ENCODE data around the gene RAPGEF5. TPM values are rescaled to one million over a fixed set of nuclear protein-coding genes. Genes with fewer than 3 reads are reported as not detected.

The RAPGEF5 gene
- total RNA-seq, 1 donor from 2014 or later, result 29.7 TPM

GRCh38 chr7:22190736-22191135 is 166.2 kb downstream of the RAPGEF5 start:
- H3K9ac ChIP-seq (ENCODE audit: low read depth in 1 of 3, low read length in 3 of 3), result no peak overlapping the region
- H3K27me3 ChIP-seq (ENCODE audit: control insufficient read depth in 3 of 3, insufficient read depth in 3 of 3, low read length in 3 of 3), result peaks cover 0 to 11% (median 0%) of the 10 kb centered on the region in 3 donors
- no peaks in the 10 kb centered on the region for H3K4me1 ChIP-seq (ENCODE audit: control insufficient read depth in 3 of 3, insufficient read depth in 3 of 3, low read length in 3 of 3)
- no peak overlapping the region for H3K4me3 ChIP-seq (ENCODE audit: low read length in 3 of 3)
- peaks cover 0 to 5% (median 4%) of the 10 kb centered on the region in 3 donors for H3K36me3 ChIP-seq (ENCODE audit: control insufficient read depth in 3 of 3, insufficient read depth in 3 of 3, low read length in 3 of 3)
- H3K9me3 ChIP-seq (ENCODE audit: control insufficient read depth in 3 of 3, low read length in 3 of 3), result no peaks in the 10 kb centered on the region
- no peak overlapping the region for H3K27ac ChIP-seq (ENCODE audit: low read depth, low read length)

- Histone ChIP-seq H3K36me3 (ENCODE audit: control insufficient read depth in 3 of 3, insufficient read depth in 3 of 3, low read length in 3 of 3) (peaks cover 0 to 5% (median 4%) of the 10 kb centered on the region in 3 donors), H3K4me3 (ENCODE audit: low read length in 3 of 3) (no peak overlapping the region)
These were observed 167.2 kb downstream of the RAPGEF5 start for GRCh38 chr7:22189741-22190140.

GRCh38 chr7:22189230-22189629 is 167.7 kb downstream of the RAPGEF5 start:
- Histone ChIP-seq H3K4me1 (ENCODE audit: control insufficient read depth in 3 of 3, insufficient read depth in 3 of 3, low read length in 3 of 3) (no peaks in the 10 kb centered on the region), H3K4me3 (ENCODE audit: low read length in 3 of 3) (no peak overlapping the region), H3K27ac (ENCODE audit: low read depth, low read length) (no peak overlapping the region), H3K36me3 (ENCODE audit: control insufficient read depth in 3 of 3, insufficient read depth in 3 of 3, low read length in 3 of 3) (peaks cover 0 to 5% (median 4%) of the 10 kb centered on the region in 3 donors), H3K9ac (ENCODE audit: low read depth in 1 of 3, low read length in 3 of 3) (no peak overlapping the region), H3K27me3 (ENCODE audit: control insufficient read depth in 3 of 3, insufficient read depth in 3 of 3, low read length in 3 of 3) (peaks cover 0 to 11% (median 0%) of the 10 kb centered on the region in 3 donors), H3K9me3 (ENCODE audit: control insufficient read depth in 3 of 3, low read length in 3 of 3) (no peaks in the 10 kb centered on the region)

More at GRCh38 chr7:22189741-22190140, 167.2 kb downstream of the RAPGEF5 start:
- Histone ChIP-seq H3K27ac (ENCODE audit: low read depth, low read length) (no peak overlapping the region), H3K27me3 (ENCODE audit: control insufficient read depth in 3 of 3, insufficient read depth in 3 of 3, low read length in 3 of 3) (peaks cover 0 to 11% (median 0%) of the 10 kb centered on the region in 3 donors), H3K9ac (ENCODE audit: low read depth in 1 of 3, low read length in 3 of 3) (no peak overlapping the region), H3K9me3 (ENCODE audit: control insufficient read depth in 3 of 3, low read length in 3 of 3) (no peaks in the 10 kb centered on the region), H3K4me1 (ENCODE audit: control insufficient read depth in 3 of 3, insufficient read depth in 3 of 3, low read length in 3 of 3) (no peaks in the 10 kb centered on the region)

GRCh38 chr7:22187691-22188348 is 169.1 kb downstream of the RAPGEF5 start:
- Histone ChIP-seq H3K9ac (ENCODE audit: low read depth in 1 of 3, low read length in 3 of 3) (no peak overlapping the region), H3K27me3 (ENCODE audit: control insufficient read depth in 3 of 3, insufficient read depth in 3 of 3, low read length in 3 of 3) (peaks cover 0 to 2% (median 0%) of the 10 kb centered on the region in 3 donors), H3K4me3 (ENCODE audit: low read length in 3 of 3) (no peak overlapping the region), H3K9me3 (ENCODE audit: control insufficient read depth in 3 of 3, low read length in 3 of 3) (no peaks in the 10 kb centered on the region), H3K36me3 (ENCODE audit: control insufficient read depth in 3 of 3, insufficient read depth in 3 of 3, low read length in 3 of 3) (peaks cover 0 to 4% (median 0%) of the 10 kb centered on the region in 3 donors), H3K4me1 (ENCODE audit: control insufficient read depth in 3 of 3, insufficient read depth in 3 of 3, low read length in 3 of 3) (no peaks in the 10 kb centered on the region), H3K27ac (ENCODE audit: low read depth, low read length) (no peak overlapping the region)

GRCh38 chr7:22185559-22185958 is 171.4 kb downstream of the RAPGEF5 start:
- Histone ChIP-seq H3K36me3 (ENCODE audit: control insufficient read depth in 3 of 3, insufficient read depth in 3 of 3, low read length in 3 of 3) (peaks cover 0 to 4% (median 0%) of the 10 kb centered on the region in 3 donors), H3K27ac (ENCODE audit: low read depth, low read length) (no peak overlapping the region), H3K9me3 (ENCODE audit: control insufficient read depth in 3 of 3, low read length in 3 of 3) (no peaks in the 10 kb centered on the region)

GRCh38 chr7:22184549-22185199 is 172.3 kb downstream of the RAPGEF5 start:
- no peaks in the 10 kb centered on the region for H3K9me3 ChIP-seq (ENCODE audit: control insufficient read depth in 3 of 3, low read length in 3 of 3)
- H3K27ac ChIP-seq (ENCODE audit: low read depth, low read length), result no peak overlapping the region
- H3K4me3 ChIP-seq (ENCODE audit: low read length in 3 of 3), result no peak overlapping the region
- peaks cover 0 to 4% (median 0%) of the 10 kb centered on the region in 3 donors for H3K36me3 ChIP-seq (ENCODE audit: control insufficient read depth in 3 of 3, insufficient read depth in 3 of 3, low read length in 3 of 3)
- H3K27me3 ChIP-seq (ENCODE audit: control insufficient read depth in 3 of 3, insufficient read depth in 3 of 3, low read length in 3 of 3), result no peaks in the 10 kb centered on the region
- H3K9ac ChIP-seq (ENCODE audit: low read depth in 1 of 3, low read length in 3 of 3), result no peak overlapping the region
- no peaks in the 10 kb centered on the region for H3K4me1 ChIP-seq (ENCODE audit: control insufficient read depth in 3 of 3, insufficient read depth in 3 of 3, low read length in 3 of 3)

More at GRCh38 chr7:22185559-22185958, 171.4 kb downstream of the RAPGEF5 start:
- Histone ChIP-seq H3K27me3 (ENCODE audit: control insufficient read depth in 3 of 3, insufficient read depth in 3 of 3, low read length in 3 of 3) (no peaks in the 10 kb centered on the region), H3K4me1 (ENCODE audit: control insufficient read depth in 3 of 3, insufficient read depth in 3 of 3, low read length in 3 of 3) (no peaks in the 10 kb centered on the region), H3K4me3 (ENCODE audit: low read length in 3 of 3) (no peak overlapping the region), H3K9ac (ENCODE audit: low read depth in 1 of 3, low read length in 3 of 3) (no peak overlapping the region)

GRCh38 chr7:22183522-22184280 is 173.3 kb downstream of the RAPGEF5 start:
- no peaks in the 10 kb centered on the region for H3K4me1 ChIP-seq (ENCODE audit: control insufficient read depth in 3 of 3, insufficient read depth in 3 of 3, low read length in 3 of 3)
- H3K27me3 ChIP-seq (ENCODE audit: control insufficient read depth in 3 of 3, insufficient read depth in 3 of 3, low read length in 3 of 3), result no peaks in the 10 kb centered on the region
- H3K4me3 ChIP-seq (ENCODE audit: low read length in 3 of 3), result no peak overlapping the region
- no peak overlapping the region for H3K27ac ChIP-seq (ENCODE audit: low read depth, low read length)
- peaks cover 0 to 4% (median 0%) of the 10 kb centered on the region in 3 donors for H3K36me3 ChIP-seq (ENCODE audit: control insufficient read depth in 3 of 3, insufficient read depth in 3 of 3, low read length in 3 of 3)
- no peak overlapping the region for H3K9ac ChIP-seq (ENCODE audit: low read depth in 1 of 3, low read length in 3 of 3)
- no peaks in the 10 kb centered on the region for H3K9me3 ChIP-seq (ENCODE audit: control insufficient read depth in 3 of 3, low read length in 3 of 3)

- Histone ChIP-seq H3K27me3 (ENCODE audit: control insufficient read depth in 3 of 3, insufficient read depth in 3 of 3, low read length in 3 of 3) (no peaks in the 10 kb centered on the region), H3K9ac (ENCODE audit: low read depth in 1 of 3, low read length in 3 of 3) (no peak overlapping the region), H3K27ac (ENCODE audit: low read depth, low read length) (no peak overlapping the region), H3K4me1 (ENCODE audit: control insufficient read depth in 3 of 3, insufficient read depth in 3 of 3, low read length in 3 of 3) (no peaks in the 10 kb centered on the region), H3K36me3 (ENCODE audit: control insufficient read depth in 3 of 3, insufficient read depth in 3 of 3, low read length in 3 of 3) (no peaks in the 10 kb centered on the region), H3K4me3 (ENCODE audit: low read length in 3 of 3) (no peak overlapping the region), H3K9me3 (ENCODE audit: control insufficient read depth in 3 of 3, low read length in 3 of 3) (no peaks in the 10 kb centered on the region)
These were observed 174.8 kb downstream of the RAPGEF5 start for GRCh38 chr7:22182149-22182548.

- Histone ChIP-seq H3K27me3 (ENCODE audit: control insufficient read depth in 3 of 3, insufficient read depth in 3 of 3, low read length in 3 of 3) (no peaks in the 10 kb centered on the region), H3K9me3 (ENCODE audit: control insufficient read depth in 3 of 3, low read length in 3 of 3) (no peaks in the 10 kb centered on the region), H3K4me3 (ENCODE audit: low read length in 3 of 3) (no peak overlapping the region), H3K4me1 (ENCODE audit: control insufficient read depth in 3 of 3, insufficient read depth in 3 of 3, low read length in 3 of 3) (no peaks in the 10 kb centered on the region), H3K36me3 (ENCODE audit: control insufficient read depth in 3 of 3, insufficient read depth in 3 of 3, low read length in 3 of 3) (no peaks in the 10 kb centered on the region), H3K27ac (ENCODE audit: low read depth, low read length) (no peak overlapping the region), H3K9ac (ENCODE audit: low read depth in 1 of 3, low read length in 3 of 3) (no peak overlapping the region)
These were observed 175.3 kb downstream of the RAPGEF5 start for GRCh38 chr7:22181663-22182062.

Data from skeletal muscle tissue (tissue), 4 donors.